ENCODE results near the gene OR52M1.
"Not testable (repeated sequence)": the region's sequence is repeated elsewhere in the genome, so short reads cannot be mapped to it uniquely, and the experiment has no call there.

Gene OR52M1

GRCh38 chr11:4544891-4545290 is at the start of gene OR52M1:
Gene OR52M1 (plus strand): TSS chr11:4545191. CDS start chr11:4545191, 0 bp downstream.
- no peak for DNase-seq

GRCh38 chr11:4495487-4495886 is 49.5 kb upstream of the OR52M1 start:
- DNase-seq: no peak

GRCh38 chr11:4495986-4496385 is 49.0 kb upstream of the OR52M1 start:
- no peak for DNase-seq

- DNase-seq: no peak
Measured at GRCh38 chr11:4496557-4497248, 48.3 kb upstream of the OR52M1 start.

GRCh38 chr11:4508886-4509285 is 36.1 kb upstream of the OR52M1 start:
- DNase-seq: no peak

- no peak for DNase-seq
Measured at GRCh38 chr11:4511282-4512245, 33.4 kb upstream of the OR52M1 start.

GRCh38 chr11:4514196-4514595 is 30.8 kb upstream of the OR52M1 start:
- DNase-seq: no peak

- no peak for DNase-seq
Measured at GRCh38 chr11:4522339-4522738, 22.7 kb upstream of the OR52M1 start.

- DNase-seq: no peak
Measured at GRCh38 chr11:4522752-4523151, 22.2 kb upstream of the OR52M1 start.

GRCh38 chr11:4523666-4524065 is 21.3 kb upstream of the OR52M1 start:
- DNase-seq: no peak

- no peak for DNase-seq
Measured at GRCh38 chr11:4527926-4528325, 17.1 kb upstream of the OR52M1 start.

GRCh38 chr11:4531686-4532085 is 13.3 kb upstream of the OR52M1 start:
- not testable (repeated sequence) for DNase-seq

GRCh38 chr11:4539603-4540219 is 5.3 kb upstream of the OR52M1 start:
- peak; percentile 43 for DNase-seq

- no peak for DNase-seq
Measured at GRCh38 chr11:4541071-4541470, 3.9 kb upstream of the OR52M1 start.

- DNase-seq: no peak
Measured at GRCh38 chr11:4543561-4543960, 1.4 kb upstream of the OR52M1 start.

- DNase-seq: no peak
Measured at GRCh38 chr11:4546878-4547277, 1.9 kb downstream of the OR52M1 start.

- DNase-seq: no peak
Measured at GRCh38 chr11:4547416-4547815, 2.4 kb downstream of the OR52M1 start.

GRCh38 chr11:4551346-4551979 is 6.5 kb downstream of the OR52M1 start:
- DNase-seq: peak; percentile 2

GRCh38 chr11:4559527-4560440 is 14.8 kb downstream of the OR52M1 start:
- DNase-seq: no peak

GRCh38 chr11:4560467-4560866 is 15.5 kb downstream of the OR52M1 start:
- DNase-seq: no peak

- no peak for DNase-seq
Measured at GRCh38 chr11:4565371-4565770, 20.4 kb downstream of the OR52M1 start.

GRCh38 chr11:4569075-4569474 is 24.1 kb downstream of the OR52M1 start:
- no peak for DNase-seq

Data from CD4-positive, alpha-beta T cell treated with Interleukin-6 for 4 hours (primary cell).